ENCODE data around the gene TMEM51. TPM values are rescaled to one million over a fixed set of nuclear protein-coding genes. Genes with fewer than 3 reads are reported as not detected.

TMEM51 gene
- total RNA-seq, 3 donors from 2014 or later = 1.6 to 26.3 (median 10.8) TPM

DNA sequence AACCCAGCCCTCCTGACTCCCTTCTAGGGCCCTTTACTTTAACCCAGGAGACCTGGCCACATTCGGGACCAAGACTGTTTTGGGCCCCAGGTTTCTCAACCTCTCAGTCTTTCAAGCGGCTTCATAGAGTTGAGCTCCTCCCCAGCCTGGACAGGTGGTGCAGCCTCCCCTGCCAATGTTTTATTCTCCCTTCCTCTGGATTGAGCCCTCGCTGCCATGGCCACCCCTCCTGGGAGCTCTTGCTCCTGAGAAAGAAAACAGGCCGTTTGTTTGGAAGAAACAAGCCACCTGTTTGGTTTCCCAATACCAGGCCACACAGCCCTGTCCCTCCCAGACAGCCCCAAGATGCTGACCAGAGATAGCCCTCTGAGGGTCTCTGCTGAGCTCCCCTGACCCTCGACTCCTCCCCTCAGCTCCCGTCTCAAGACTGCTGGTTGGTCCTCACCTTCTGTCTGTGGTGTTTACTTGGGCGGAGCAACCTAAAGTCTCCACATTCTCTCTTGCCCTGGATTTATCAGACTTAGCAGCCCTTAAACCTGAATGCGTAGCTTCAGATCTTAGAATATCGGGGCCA lies 3.3 kb downstream of the TMEM51 start:
- Histone ChIP-seq H3K27me3 (no peaks in the 10 kb centered on the region), H3K4me3 (no peak overlapping the region), H3K36me3 (no peaks in the 10 kb centered on the region), H3K4me1 (no peaks in the 10 kb centered on the region), H3K27ac (no peak overlapping the region), H3K9me3 (no peaks in the 10 kb centered on the region)
- intact Hi-C loops (cut with DNase I; ENCODE audit: low total_unique reads) = no loop called here
- TF ChIP-seq CTCF (IDR thresholded peaks at IDR 0.05) (no peak), POLR2A (IDR thresholded peaks at IDR 0.05) (no peak), POLR2AphosphoS5 (IDR thresholded peaks at IDR 0.05) (no peak)
- no peak for DNase-seq (ENCODE audit: low spot score in 2 of 2)

DNA sequence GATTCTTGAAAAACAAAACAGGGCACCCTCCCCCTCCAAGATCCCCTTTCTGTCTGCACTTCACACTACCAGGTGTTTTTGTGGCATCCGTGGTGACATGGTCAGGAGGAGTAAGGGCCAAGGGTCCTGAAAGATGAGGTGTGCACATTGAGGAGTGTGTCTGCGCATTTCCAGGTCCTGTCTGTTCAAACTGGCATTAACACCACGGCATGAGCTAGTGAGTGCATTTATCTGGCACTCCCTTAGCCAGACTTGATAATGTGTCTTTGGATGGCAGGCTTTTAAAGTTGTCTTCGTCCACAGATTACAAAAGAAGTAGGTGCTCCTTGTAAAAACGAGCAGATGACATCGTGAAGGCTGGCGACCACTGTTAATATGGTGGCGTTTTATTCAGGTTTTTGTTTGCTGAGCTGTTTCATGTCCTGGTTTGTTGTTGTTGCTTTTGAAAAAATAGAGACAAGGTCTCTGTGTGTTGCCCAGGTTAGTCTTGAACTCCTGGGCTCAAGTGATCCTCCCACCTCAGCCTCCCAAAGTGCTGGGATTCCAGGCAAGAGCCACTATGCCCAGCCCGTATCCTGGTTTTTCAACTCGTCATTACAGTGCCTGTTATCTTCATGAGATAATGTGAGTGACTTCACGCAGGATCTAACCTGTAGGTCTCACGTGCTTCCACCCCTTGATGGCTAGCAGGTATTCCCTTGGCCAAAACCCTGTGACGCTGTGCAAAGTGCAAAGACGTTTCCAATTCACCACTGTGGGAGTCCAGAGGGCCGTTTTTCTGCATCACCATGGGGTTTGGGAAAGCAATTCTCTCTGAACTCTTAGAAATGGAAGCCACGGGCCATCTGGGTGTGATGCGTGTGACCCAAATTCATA lies 4.2 kb downstream of the TMEM51 start:
- Histone ChIP-seq H3K9me3 (no peaks in the 10 kb centered on the region), H3K4me3 (no peak overlapping the region), H3K27me3 (no peaks in the 10 kb centered on the region), H3K27ac (no peak overlapping the region), H3K4me1 (no peaks in the 10 kb centered on the region), H3K36me3 (no peaks in the 10 kb centered on the region)
- TF ChIP-seq CTCF (IDR thresholded peaks at IDR 0.05) (no peak), POLR2AphosphoS5 (IDR thresholded peaks at IDR 0.05) (no peak), POLR2A (IDR thresholded peaks at IDR 0.05) (no peak)
- no peak for DNase-seq (ENCODE audit: low spot score in 2 of 2)
- intact Hi-C loops (cut with DNase I; ENCODE audit: low total_unique reads) = no loop called here

- Histone ChIP-seq H3K27me3 (no peaks in the 10 kb centered on the region), H3K9me3 (no peaks in the 10 kb centered on the region), H3K27ac (no peak overlapping the region), H3K36me3 (no peaks in the 10 kb centered on the region), H3K4me3 (no peak overlapping the region), H3K4me1 (no peaks in the 10 kb centered on the region)
- intact Hi-C loops (cut with DNase I; ENCODE audit: low total_unique reads) = no loop called here
- TF ChIP-seq POLR2AphosphoS5 (IDR thresholded peaks at IDR 0.05) = no peak
- no peak for DNase-seq (ENCODE audit: low spot score in 2 of 2)
Measured at GRCh38 chr1:15158506-15159165, 5.1 kb downstream of the TMEM51 start.

- no peaks in the 10 kb centered on the region for H3K27me3 ChIP-seq
- intact Hi-C loops (cut with DNase I; ENCODE audit: low total_unique reads) = no loop called here
- no peaks in the 10 kb centered on the region for H3K4me1 ChIP-seq
- no peak for DNase-seq (ENCODE audit: low spot score in 2 of 2)
- H3K9me3 ChIP-seq = no peaks in the 10 kb centered on the region
- H3K27ac ChIP-seq = no peak overlapping the region
- no peak overlapping the region for H3K4me3 ChIP-seq
- no peaks in the 10 kb centered on the region for H3K36me3 ChIP-seq
- TF ChIP-seq CTCF (IDR thresholded peaks at IDR 0.05) = no peak
- no peak for TF ChIP-seq POLR2A (IDR thresholded peaks at IDR 0.05)
- TF ChIP-seq POLR2AphosphoS5 (IDR thresholded peaks at IDR 0.05) = no peak
Measured at GRCh38 chr1:15159166-15159555, 5.6 kb downstream of the TMEM51 start.

DNA sequence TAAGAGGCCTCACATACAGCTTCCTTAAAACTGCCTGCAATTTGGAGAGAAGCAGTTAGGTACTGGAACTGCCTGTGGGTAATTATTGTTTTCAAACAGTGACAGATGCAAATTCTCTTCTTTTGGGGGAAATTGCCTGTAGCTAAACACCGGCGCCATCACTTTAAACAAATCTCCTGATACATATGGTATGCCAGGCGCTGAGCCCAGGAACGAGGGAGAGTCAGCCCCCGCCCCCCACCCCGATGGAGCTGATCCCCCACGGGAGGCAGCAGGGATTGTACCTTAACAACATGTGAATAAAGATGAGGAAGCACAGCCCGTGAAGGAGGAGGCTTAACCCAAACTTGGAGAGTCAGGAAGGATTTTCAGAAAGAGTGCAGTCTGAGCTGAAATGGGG lies 7.1 kb downstream of the TMEM51 start:
- no peak for DNase-seq (ENCODE audit: low spot score in 2 of 2)
- Histone ChIP-seq H3K4me3 (no peak overlapping the region), H3K9me3 (no peaks in the 10 kb centered on the region), H3K27me3 (no peaks in the 10 kb centered on the region), H3K27ac (no peak overlapping the region), H3K36me3 (no peaks in the 10 kb centered on the region), H3K4me1 (no peaks in the 10 kb centered on the region)
- TF ChIP-seq POLR2A (IDR thresholded peaks at IDR 0.05) = no peak
- no peak for TF ChIP-seq POLR2AphosphoS5 (IDR thresholded peaks at IDR 0.05)
- intact Hi-C loops (cut with DNase I; ENCODE audit: low total_unique reads) = no loop called here

GRCh38 chr1:15167386-15167785 lies 13.8 kb downstream of the TMEM51 start:
- no peaks in the 10 kb centered on the region for H3K9me3 ChIP-seq

More at GRCh38 chr1:15167386-15167785, 13.8 kb downstream of the TMEM51 start:
- Histone ChIP-seq H3K27me3 (no peaks in the 10 kb centered on the region), H3K4me3 (no peak overlapping the region), H3K4me1 (no peaks in the 10 kb centered on the region), H3K36me3 (no peaks in the 10 kb centered on the region), H3K27ac (no peak overlapping the region)
- intact Hi-C loops (cut with DNase I; ENCODE audit: low total_unique reads) = no loop called here
- TF ChIP-seq POLR2AphosphoS5 (IDR thresholded peaks at IDR 0.05) (no peak), POLR2A (IDR thresholded peaks at IDR 0.05) (no peak), CTCF (IDR thresholded peaks at IDR 0.05) (no peak)
- DNase-seq (ENCODE audit: low spot score in 2 of 2) = no peak

All from breast epithelium (tissue), 4 donors.